Measurements from ENCODE around the gene CRELD1. TPM values are rescaled to one million over a fixed set of nuclear protein-coding genes. Genes with fewer than 3 reads are reported as not detected.
A peak's percentile ranks its signal among the peaks of the same experiment; 100 is the strongest.

Gene CRELD1
- total and polyA plus RNA-seq, 2 donors from 2014 or later = 43.2 to 56.7 TPM

DNA sequence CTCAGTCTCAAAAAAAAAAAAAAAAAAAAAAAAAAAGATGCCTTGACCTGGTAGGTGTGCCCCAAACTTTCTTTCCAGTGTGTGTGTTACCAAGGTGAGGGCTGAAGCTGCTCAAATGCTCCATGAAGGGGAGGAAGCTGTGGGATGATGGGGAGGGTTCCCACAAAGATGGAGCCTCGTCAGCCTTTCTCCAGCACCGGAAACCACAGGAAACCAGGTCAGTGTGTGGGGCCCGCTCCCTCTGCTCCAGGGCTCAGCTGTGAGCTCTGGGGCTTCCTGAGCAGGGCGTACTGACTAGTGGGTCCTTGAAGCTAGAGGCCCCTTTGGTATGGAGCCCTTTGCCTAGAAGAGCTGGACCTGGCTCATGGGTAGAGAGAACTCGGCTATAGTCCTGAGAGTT is 31.7 kb upstream of the CRELD1 start:
- TF ChIP-seq, protein P1, sequence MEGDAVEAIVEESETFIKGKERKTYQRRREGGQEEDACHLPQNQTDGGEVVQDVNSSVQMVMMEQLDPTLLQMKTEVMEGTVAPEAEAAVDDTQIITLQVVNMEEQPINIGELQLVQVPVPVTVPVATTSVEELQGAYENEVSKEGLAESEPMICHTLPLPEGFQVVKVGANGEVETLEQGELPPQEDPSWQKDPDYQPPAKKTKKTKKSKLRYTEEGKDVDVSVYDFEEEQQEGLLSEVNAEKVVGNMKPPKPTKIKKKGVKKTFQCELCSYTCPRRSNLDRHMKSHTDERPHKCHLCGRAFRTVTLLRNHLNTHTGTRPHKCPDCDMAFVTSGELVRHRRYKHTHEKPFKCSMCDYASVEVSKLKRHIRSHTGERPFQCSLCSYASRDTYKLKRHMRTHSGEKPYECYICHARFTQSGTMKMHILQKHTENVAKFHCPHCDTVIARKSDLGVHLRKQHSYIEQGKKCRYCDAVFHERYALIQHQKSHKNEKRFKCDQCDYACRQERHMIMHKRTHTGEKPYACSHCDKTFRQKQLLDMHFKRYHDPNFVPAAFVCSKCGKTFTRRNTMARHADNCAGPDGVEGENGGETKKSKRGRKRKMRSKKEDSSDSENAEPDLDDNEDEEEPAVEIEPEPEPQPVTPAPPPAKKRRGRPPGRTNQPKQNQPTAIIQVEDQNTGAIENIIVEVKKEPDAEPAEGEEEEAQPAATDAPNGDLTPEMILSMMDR (IDR thresholded peaks at IDR 0.05; ENCODE audit: borderline replicate concordance, extremely low read depth, insufficient read depth) = no peak
- H3K36me3 ChIP-seq (ENCODE audit: control insufficient read depth in 2 of 3, insufficient read depth in 3 of 3, low read length in 3 of 3) = no peaks in the 10 kb centered on the region
- H3K27ac ChIP-seq (ENCODE audit: low read depth in 2 of 2, low read length in 2 of 2) = no peak overlapping the region
- DNase-seq = no peak
- no peak overlapping the region for H3K9ac ChIP-seq (ENCODE audit: low read length in 3 of 3)
- H3K27me3 ChIP-seq (ENCODE audit: control insufficient read depth, insufficient read depth, low read length) = no peaks in the 10 kb centered on the region
- peaks cover 6 to 40% (median 24%) of the 10 kb centered on the region in 3 donors for H3K4me1 ChIP-seq (ENCODE audit: control insufficient read depth in 2 of 3, insufficient read depth in 2 of 3, low read depth in 1 of 3, low read length in 3 of 3)
- intact Hi-C loops (cut with DNase I) = no loop called here
- FAIRE-seq = no peak
- no peaks in the 10 kb centered on the region for H3K9me3 ChIP-seq (ENCODE audit: control insufficient read depth in 2 of 3, insufficient read depth in 1 of 3, low read length in 3 of 3)
- no peak overlapping the region for H3K4me3 ChIP-seq (ENCODE audit: low read length in 3 of 3)

DNA sequence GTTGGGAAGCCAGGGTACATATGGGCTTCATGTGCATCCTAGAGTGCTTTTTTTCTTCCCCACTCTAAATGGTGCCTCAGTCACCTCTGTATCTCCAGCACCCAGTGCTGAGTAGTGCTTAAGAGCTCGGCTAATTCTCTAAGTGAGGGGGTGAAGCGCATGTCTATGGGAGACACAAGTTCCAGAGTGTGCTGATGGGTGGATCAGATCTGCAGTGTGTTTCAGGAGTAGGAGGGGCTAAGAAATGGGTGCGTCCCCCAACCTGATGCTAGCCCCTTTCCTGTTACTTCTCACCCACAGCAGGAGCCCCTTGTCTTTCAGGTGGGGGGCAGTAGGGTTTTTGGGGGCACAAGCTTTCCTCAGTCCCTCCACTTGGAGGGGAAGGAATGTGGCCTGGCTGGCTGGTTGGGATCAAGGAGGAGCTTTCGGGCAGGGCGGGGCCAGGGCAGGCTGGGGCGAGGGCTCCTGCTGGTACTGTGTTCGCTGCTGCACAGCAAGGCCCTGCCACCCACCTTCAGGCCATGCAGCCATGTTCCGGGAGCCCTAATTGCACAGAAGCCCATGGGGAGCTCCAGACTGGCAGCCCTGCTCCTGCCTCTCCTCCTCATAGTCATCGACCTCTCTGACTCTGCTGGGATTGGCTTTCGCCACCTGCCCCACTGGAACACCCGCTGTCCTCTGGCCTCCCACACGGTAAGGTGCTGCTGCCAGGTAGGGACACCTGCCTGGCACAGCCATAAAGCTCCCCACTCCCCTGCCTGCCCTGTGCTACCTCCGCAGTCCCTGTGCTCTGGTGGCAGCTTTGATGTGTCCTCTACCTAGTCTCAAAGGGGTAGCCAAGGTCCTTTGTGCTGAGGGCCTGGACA is 31.0 kb upstream of the CRELD1 start, which contains the start of gene IL17RE:
Gene IL17RE (plus strand): TSS at position 477 of the 866 bp plus-strand sequence. CDS start 85 bp downstream, at position 562.
- Histone ChIP-seq H3K27me3 (ENCODE audit: control insufficient read depth, insufficient read depth, low read length) (no peaks in the 10 kb centered on the region), H3K4me3 (ENCODE audit: low read length in 3 of 3) (peak within 1 kb of the TSS; percentile 17 to 65 (median 64)), H3K9ac (ENCODE audit: low read length in 3 of 3) (peak within 1 kb of the TSS in 2 of 3 donors; percentile 55 to 81), H3K36me3 (ENCODE audit: control insufficient read depth in 2 of 3, insufficient read depth in 3 of 3, low read length in 3 of 3) (no peaks in the 10 kb centered on the region), H3K9me3 (ENCODE audit: control insufficient read depth in 2 of 3, insufficient read depth in 1 of 3, low read length in 3 of 3) (no peaks in the 10 kb centered on the region), H3K4me1 (ENCODE audit: control insufficient read depth in 2 of 3, insufficient read depth in 2 of 3, low read depth in 1 of 3, low read length in 3 of 3) (peaks cover 4 to 34% (median 18%) of the 10 kb centered on the region in 3 donors), H3K27ac (ENCODE audit: low read depth in 2 of 2, low read length in 2 of 2) (peak within 1 kb of the TSS; percentile 7 to 77)
- TF ChIP-seq, protein P1 (IDR thresholded peaks at IDR 0.05; ENCODE audit: borderline replicate concordance, extremely low read depth, insufficient read depth) = no peak
- peak in 4 of 5 donors; percentile 27 to 81 (median 29) for DNase-seq
- intact Hi-C loops (cut with DNase I) = no loop called here
- FAIRE-seq = no peak

DNA sequence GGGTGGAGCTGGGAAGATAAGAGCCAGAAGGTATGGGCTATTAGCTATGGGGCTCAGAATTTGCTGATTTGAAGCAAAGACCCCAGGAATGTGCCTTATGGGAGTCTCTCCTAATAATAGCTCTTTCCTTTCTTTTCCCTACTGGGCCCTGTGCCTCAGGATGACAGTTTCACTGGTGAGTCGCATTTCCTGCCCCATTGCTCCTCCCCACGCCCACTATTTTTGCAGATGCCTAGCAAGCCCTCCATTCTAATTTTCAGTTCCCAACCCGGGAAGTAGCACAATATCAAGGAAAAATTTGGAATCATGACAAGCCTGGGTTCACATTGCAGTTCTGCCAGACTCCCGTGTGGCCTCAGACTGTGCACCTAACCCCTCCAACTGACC is 30.4 kb upstream of the CRELD1 start:
- Histone ChIP-seq H3K27ac (ENCODE audit: low read depth in 2 of 2, low read length in 2 of 2) (peak overlapping the region in 1 of 2 donors; percentile 77), H3K9ac (ENCODE audit: low read length in 3 of 3) (peak overlapping the region in 2 of 3 donors; percentile 55 to 81), H3K27me3 (ENCODE audit: control insufficient read depth, insufficient read depth, low read length) (no peaks in the 10 kb centered on the region), H3K9me3 (ENCODE audit: control insufficient read depth in 2 of 3, insufficient read depth in 1 of 3, low read length in 3 of 3) (no peaks in the 10 kb centered on the region), H3K4me1 (ENCODE audit: control insufficient read depth in 2 of 3, insufficient read depth in 2 of 3, low read depth in 1 of 3, low read length in 3 of 3) (peaks cover 0 to 29% (median 12%) of the 10 kb centered on the region in 3 donors), H3K4me3 (ENCODE audit: low read length in 3 of 3) (peak overlapping the region; percentile 13 to 65 (median 64)), H3K36me3 (ENCODE audit: control insufficient read depth in 2 of 3, insufficient read depth in 3 of 3, low read length in 3 of 3) (no peaks in the 10 kb centered on the region)
- TF ChIP-seq, protein P1 (IDR thresholded peaks at IDR 0.05; ENCODE audit: borderline replicate concordance, extremely low read depth, insufficient read depth) = no peak
- DNase-seq (peak in 1 of 5 donors; percentile 66), FAIRE-seq (no peak)
- intact Hi-C loops (cut with DNase I) = no loop called here

Measured in kidney (tissue), 14 donors.